Upper lobe of right lung (tissue), 1 donor: Measurements from ENCODE around the gene MESD. TPM values are rescaled to one million over a fixed set of nuclear protein-coding genes. Genes with fewer than 3 reads are reported as not detected.
"Not testable (repeated sequence)": the region's sequence is repeated elsewhere in the genome, so short reads cannot be mapped to it uniquely, and the experiment has no call there.

ENCODE experiments used
- ATAC-seq: fragments of 200-7000 bp; cut with Tn5 transposase; one replicate; pipeline ENCODE4 v1.9.1; 2020; ENCODE audit warnings: mild to moderate bottlenecking, moderate library complexity
- DNase-seq: peaks from one replicate; pipeline ENCODE4 v3.0.0-alpha.2; 2020
- H3K27ac ChIP-seq: fragments of 200-600 bp; one replicate; pipeline ENCODE4 v1.8.0; 2022
- H3K27me3 ChIP-seq: fragments of 200-600 bp; one replicate; pipeline ENCODE4 v1.8.0; 2022; ENCODE audit warnings: mild to moderate bottlenecking
- H3K36me3 ChIP-seq: fragments of 200-600 bp; one replicate; pipeline ENCODE4 v1.8.0; 2022
- H3K4me1 ChIP-seq: fragments of 200-600 bp; one replicate; pipeline ENCODE4 v1.8.0; 2022
- H3K4me3 ChIP-seq: fragments of 200-600 bp; one replicate; pipeline ENCODE4 v1.8.0; 2022; ENCODE audit warnings: mild to moderate bottlenecking
- H3K9me3 ChIP-seq: fragments of 200-600 bp; one replicate; pipeline ENCODE4 v1.8.0; 2022
- CTCF ChIP-seq: fragments of 200-600 bp; IDR thresholded peaks from one replicate; pipeline ENCODE4 v1.8.0; 2022; ENCODE audit warnings: antibody characterized with exemption
- intact Hi-C: fragments of 100-400 bp; cut with DNase I; formaldehyde crosslinking; loops from one replicate; pipeline ENCODE4 v1.11.0; 2022
- total RNA-seq: library from RNA; stranded (reverse); fragmentation: NEBNext Ultra II Directional; extraction: Animal tissue kit (Norgen Biotek cat#: 25700); gene quantifications from one replicate; pipeline ENCODE4 v1.2.1, GENCODE V29; 2021
- donor health status: DM: no; HTN: yes; CAD: no; lungs with severe emphysema.

Gene MESD
- total RNA-seq, 1 donor from 2014 or later = 26.7 TPM

DNA sequence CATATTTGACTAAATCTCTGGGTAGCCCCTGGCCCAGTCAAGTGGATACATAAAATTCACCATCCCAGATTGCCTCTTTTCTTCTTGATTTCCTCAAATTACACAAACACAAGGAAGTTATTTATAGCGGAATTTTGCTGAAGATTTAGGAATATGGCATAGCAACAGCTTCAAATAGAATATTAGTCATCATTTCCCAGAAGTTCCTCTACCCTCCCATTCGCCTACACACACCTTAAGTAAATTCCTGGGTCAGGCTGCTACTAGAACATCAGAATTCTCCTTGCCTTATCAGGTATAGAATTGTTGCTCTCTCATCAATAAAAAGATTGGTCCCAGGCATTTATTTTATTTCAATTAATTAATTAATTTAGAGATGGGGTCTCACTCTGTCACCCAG, 31.6 kb downstream of the MESD start:
- Histone ChIP-seq H3K27ac (no peak overlapping the region), H3K9me3 (no peaks in the 10 kb centered on the region), H3K27me3 (no peaks in the 10 kb centered on the region), H3K4me1 (no peaks in the 10 kb centered on the region), H3K4me3 (no peak overlapping the region), H3K36me3 (no peaks in the 10 kb centered on the region)
- intact Hi-C loops = no loop called here
- DNase-seq = no peak
- ATAC-seq = no peak
- TF ChIP-seq CTCF = no peak

DNA sequence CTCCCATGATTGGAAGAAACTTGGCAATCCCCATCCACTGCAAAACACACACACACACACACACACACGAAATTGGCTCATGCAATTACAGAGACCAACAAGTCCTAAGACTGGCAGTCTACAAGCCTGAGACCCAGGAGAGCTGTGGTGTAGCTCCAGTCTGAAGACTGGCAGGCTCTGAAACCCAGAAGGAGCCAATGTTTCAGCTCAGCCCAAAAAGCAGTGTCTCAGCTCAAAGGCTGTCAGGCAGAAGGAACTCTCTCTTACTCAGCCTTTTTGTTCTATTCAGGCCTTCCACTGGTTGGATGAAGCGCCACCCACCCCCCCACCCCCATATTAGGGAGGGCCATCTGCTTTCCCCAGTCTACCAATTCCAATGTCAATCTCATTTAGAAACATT, 32.1 kb downstream of the MESD start:
- no peak for ATAC-seq
- H3K27me3 ChIP-seq = no peaks in the 10 kb centered on the region
- TF ChIP-seq CTCF = no peak
- no peak for DNase-seq
- no peak overlapping the region for H3K27ac ChIP-seq
- no peak overlapping the region for H3K4me3 ChIP-seq
- H3K9me3 ChIP-seq = no peaks in the 10 kb centered on the region
- H3K36me3 ChIP-seq = no peaks in the 10 kb centered on the region
- no peaks in the 10 kb centered on the region for H3K4me1 ChIP-seq
- intact Hi-C loops = no loop called here

- ATAC-seq, H3K27me3 ChIP-seq, H3K4me1 ChIP-seq, H3K27ac ChIP-seq, intact Hi-C loops, H3K9me3 ChIP-seq, H3K4me3 ChIP-seq, DNase-seq: not testable (repeated sequence)
- H3K36me3 ChIP-seq = peaks cover 12% of the 10 kb centered on the region
These were observed 33.8 kb downstream of the MESD start for GRCh38 chr15:80955571-80956452.

DNA sequence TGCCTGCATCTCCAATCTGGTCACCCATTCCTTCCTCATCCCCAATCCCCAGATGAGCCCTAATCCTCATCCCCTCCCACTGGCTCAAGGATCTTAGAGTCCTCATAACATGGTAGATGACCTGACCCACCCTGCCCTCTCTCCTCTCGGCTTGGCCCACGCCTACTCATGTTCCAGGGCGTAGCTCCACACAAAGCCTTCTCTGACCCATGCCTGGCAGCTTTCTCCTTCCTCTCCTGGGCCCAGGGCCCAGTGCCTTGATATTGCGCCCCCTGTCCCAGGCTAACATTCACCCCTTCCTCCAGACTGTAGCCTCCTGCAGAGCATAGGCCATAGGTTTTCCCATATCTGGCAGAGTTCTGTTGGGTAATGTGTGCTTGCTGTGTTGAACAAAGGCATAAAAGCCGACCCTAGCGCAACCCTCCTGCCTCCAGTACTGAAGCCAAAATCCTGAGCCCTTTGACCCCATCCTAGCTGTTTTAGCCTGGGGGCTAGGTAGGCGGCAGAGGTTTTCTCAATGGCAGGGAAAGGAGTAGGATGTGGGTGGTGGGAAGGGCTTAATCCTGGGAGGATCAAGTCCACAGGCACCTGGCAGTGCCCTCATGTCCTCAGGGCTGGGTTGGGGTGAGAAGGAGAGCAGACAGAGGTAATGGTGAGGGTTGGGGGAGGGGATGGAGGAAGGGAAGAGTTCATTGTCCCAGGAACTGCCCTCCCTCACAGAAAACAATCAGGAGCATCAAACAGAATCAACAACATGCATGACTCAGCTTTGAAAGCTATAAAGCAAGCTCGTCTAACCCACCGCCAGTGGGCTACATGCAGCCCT, 35.5 kb downstream of the MESD start:
- H3K4me3 ChIP-seq = no peak overlapping the region
- no peak for DNase-seq
- H3K27ac ChIP-seq = no peak overlapping the region
- no peaks in the 10 kb centered on the region for H3K27me3 ChIP-seq
- H3K9me3 ChIP-seq = no peaks in the 10 kb centered on the region
- no peak for TF ChIP-seq CTCF
- no peaks in the 10 kb centered on the region for H3K4me1 ChIP-seq
- intact Hi-C loops = no loop called here
- peaks cover 26% of the 10 kb centered on the region for H3K36me3 ChIP-seq
- ATAC-seq = peak; percentile 25

DNA sequence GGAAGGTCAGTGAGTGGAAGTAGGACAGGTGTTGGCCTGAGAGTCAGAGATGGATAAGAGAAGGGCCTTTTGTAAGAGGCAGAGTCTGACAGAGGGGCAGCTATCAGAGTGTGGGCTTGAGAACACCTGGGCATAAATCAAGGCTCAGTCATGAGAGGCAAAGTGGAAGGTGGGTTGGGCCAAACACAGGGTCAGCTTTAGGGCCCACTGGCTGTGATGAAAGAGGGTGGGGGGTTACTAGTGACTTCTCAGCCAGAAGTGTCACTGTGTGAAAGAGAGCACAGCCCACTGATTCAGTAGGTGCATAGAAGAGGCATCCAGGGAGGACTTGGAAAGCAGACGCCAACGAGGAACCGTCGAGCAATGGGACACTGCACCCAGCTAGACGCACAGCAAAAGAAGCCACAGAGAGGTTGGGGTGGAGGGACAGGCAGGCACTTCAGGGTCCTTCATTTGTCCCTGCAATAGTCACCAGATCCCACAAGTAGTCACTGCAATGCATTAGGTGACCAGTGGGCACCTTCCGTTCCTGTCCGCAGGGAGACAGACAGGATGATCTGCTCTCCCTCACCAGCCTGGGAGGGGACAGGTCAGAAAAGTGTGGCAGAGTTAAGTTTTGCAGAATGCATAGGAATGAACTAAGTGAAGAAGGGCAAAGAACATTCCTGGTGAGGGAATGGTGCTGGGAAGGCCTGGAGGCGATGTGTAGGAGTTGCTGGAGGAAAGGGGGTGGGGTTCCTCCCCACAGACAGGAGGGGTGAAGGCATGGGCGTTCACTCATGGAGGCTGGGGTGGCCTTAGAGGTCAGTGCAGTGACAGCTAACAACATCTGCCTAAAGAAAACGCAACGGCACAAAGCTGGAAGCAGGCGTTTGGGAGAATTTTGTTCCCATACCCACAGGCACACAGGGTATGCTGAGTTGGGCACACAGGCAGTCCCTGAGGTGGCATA, 36.3 kb downstream of the MESD start:
- H3K4me1 ChIP-seq = no peaks in the 10 kb centered on the region
- H3K9me3 ChIP-seq = no peaks in the 10 kb centered on the region
- H3K27me3 ChIP-seq = no peaks in the 10 kb centered on the region
- ATAC-seq (no peak), DNase-seq (no peak)
- TF ChIP-seq CTCF = no peak
- peaks cover 33% of the 10 kb centered on the region for H3K36me3 ChIP-seq
- no peak overlapping the region for H3K27ac ChIP-seq
- intact Hi-C loops = no loop called here
- H3K4me3 ChIP-seq = no peak overlapping the region
